Activated T-helper 17 cell treated with anti-CD3 and anti-CD28 coated beads, Interleukin-2, amount 50 U/mL, for 72 hours (primary cell): ENCODE results near the gene NUP214. TPM values are rescaled to one million over a fixed set of nuclear protein-coding genes. Genes with fewer than 3 reads are reported as not detected.
A peak's percentile ranks its signal among the peaks of the same experiment; 100 is the strongest.
"Not testable (repeated sequence)": the region's sequence is repeated elsewhere in the genome, so short reads cannot be mapped to it uniquely, and the experiment has no call there.

Experiments used
- ATAC-seq: fragments of 150-1000 bp; cut with Tn5 transposase; replicated peaks from 2 replicates; pipeline ENCODE4 v1.10.0; 2021; ENCODE audit warnings: mild to moderate bottlenecking, moderate library complexity
- H3K27ac Mint-ChIP-seq: one replicate; pipeline ENCODE4 v1.8.0; 2022; ENCODE audit warnings: mixed read lengths
- H3K27me3 Mint-ChIP-seq: one replicate; pipeline ENCODE4 v1.8.0; 2022; ENCODE audit warnings: mixed read lengths
- H3K36me3 Mint-ChIP-seq: one replicate; pipeline ENCODE4 v1.8.0; 2022; ENCODE audit warnings: low read depth, mild to moderate bottlenecking, mixed read lengths
- H3K4me1 Mint-ChIP-seq: one replicate; pipeline ENCODE4 v1.8.0; 2022; ENCODE audit warnings: mixed read lengths
- H3K4me3 Mint-ChIP-seq: one replicate; pipeline ENCODE4 v1.8.0; 2022; ENCODE audit warnings: mild to moderate bottlenecking, mixed read lengths
- H3K9me3 Mint-ChIP-seq: one replicate; pipeline ENCODE4 v1.8.0; 2022; ENCODE audit warnings: mixed read lengths
- total RNA-seq, 2 donors: library from RNA; stranded (reverse); gene quantifications; one replicate each; pipeline ENCODE4 v1.2.3, GENCODE V29; 2022

Gene NUP214
- total RNA-seq, 2 donors from 2014 or later, result 63.8 to 71.8 TPM

GRCh38 chr9:131240047-131240921 lies 114.9 kb downstream of the NUP214 start:
- H3K27me3 Mint-ChIP-seq, result no peaks in the 10 kb centered on the region
- no peaks in the 10 kb centered on the region for H3K9me3 Mint-ChIP-seq
- no peak overlapping the region for H3K4me3 Mint-ChIP-seq
- peak overlapping the region; percentile 54 for H3K27ac Mint-ChIP-seq
- peaks cover 11% of the 10 kb centered on the region for H3K4me1 Mint-ChIP-seq
- H3K36me3 Mint-ChIP-seq, result peaks cover 4% of the 10 kb centered on the region
- no peak for ATAC-seq

GRCh38 chr9:131244331-131244730 lies 118.9 kb downstream of the NUP214 start:
- H3K9me3 Mint-ChIP-seq, H3K4me1 Mint-ChIP-seq, H3K36me3 Mint-ChIP-seq, H3K4me3 Mint-ChIP-seq, ATAC-seq, H3K27ac Mint-ChIP-seq, H3K27me3 Mint-ChIP-seq: not testable (repeated sequence)

DNA sequence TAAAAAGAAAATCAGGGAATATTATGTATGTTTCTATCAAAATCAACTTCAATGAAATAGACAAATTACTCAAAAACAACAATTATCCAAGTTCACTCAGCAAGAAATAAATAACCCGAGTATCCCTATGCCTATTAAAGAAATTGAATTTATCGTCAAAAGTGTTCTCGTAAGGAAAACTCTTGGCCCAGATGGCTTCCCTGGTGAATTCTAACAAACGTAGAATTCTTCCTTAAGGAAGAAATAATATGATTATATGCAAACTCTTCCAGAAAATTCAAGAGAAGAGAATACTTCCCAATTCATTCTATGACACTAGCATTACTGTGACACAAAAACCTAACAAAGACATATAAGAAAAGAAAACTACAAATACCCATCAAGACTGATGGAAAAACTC lies 121.2 kb downstream of the NUP214 start:
- H3K9me3 Mint-ChIP-seq, result no peaks in the 10 kb centered on the region
- H3K27ac Mint-ChIP-seq, result no peak overlapping the region
- H3K36me3 Mint-ChIP-seq, result no peaks in the 10 kb centered on the region
- H3K4me1 Mint-ChIP-seq, result no peaks in the 10 kb centered on the region
- no peak for ATAC-seq
- no peak overlapping the region for H3K4me3 Mint-ChIP-seq
- H3K27me3 Mint-ChIP-seq, result no peaks in the 10 kb centered on the region

GRCh38 chr9:131252120-131252519 lies 126.7 kb downstream of the NUP214 start:
- Mint-ChIP-seq H3K36me3 (no peaks in the 10 kb centered on the region), H3K27ac (peak overlapping the region; percentile 92), H3K9me3 (no peaks in the 10 kb centered on the region), H3K4me3 (peak overlapping the region; percentile 85), H3K4me1 (peaks cover 7% of the 10 kb centered on the region), H3K27me3 (no peaks in the 10 kb centered on the region)
- no peak for ATAC-seq

GRCh38 chr9:131253891-131254491 lies 128.6 kb downstream of the NUP214 start:
- ATAC-seq, result no peak
- Mint-ChIP-seq H3K9me3 (no peaks in the 10 kb centered on the region), H3K4me3 (peak overlapping the region; percentile 85), H3K27ac (peak overlapping the region; percentile 92), H3K4me1 (peaks cover 7% of the 10 kb centered on the region), H3K27me3 (no peaks in the 10 kb centered on the region), H3K36me3 (peaks cover 10% of the 10 kb centered on the region)

GRCh38 chr9:131254626-131255025 lies 129.2 kb downstream of the NUP214 start:
- H3K4me1 Mint-ChIP-seq, result peaks cover 7% of the 10 kb centered on the region
- peak overlapping the region; percentile 27 for H3K4me3 Mint-ChIP-seq

GRCh38 chr9:131255676-131256197 lies 130.4 kb downstream of the NUP214 start:
- Mint-ChIP-seq H3K4me3 (peak overlapping the region; percentile 80), H3K27ac (peak overlapping the region; percentile 84), H3K27me3 (no peaks in the 10 kb centered on the region), H3K4me1 (peaks cover 7% of the 10 kb centered on the region), H3K9me3 (no peaks in the 10 kb centered on the region), H3K36me3 (peaks cover 25% of the 10 kb centered on the region)
- peak; percentile 8 for ATAC-seq

More at GRCh38 chr9:131254626-131255025, 129.2 kb downstream of the NUP214 start:
- H3K27me3 Mint-ChIP-seq, result no peaks in the 10 kb centered on the region
- ATAC-seq, result no peak
- H3K9me3 Mint-ChIP-seq, result no peaks in the 10 kb centered on the region
- H3K27ac Mint-ChIP-seq, result no peak overlapping the region
- H3K36me3 Mint-ChIP-seq, result peaks cover 14% of the 10 kb centered on the region

DNA sequence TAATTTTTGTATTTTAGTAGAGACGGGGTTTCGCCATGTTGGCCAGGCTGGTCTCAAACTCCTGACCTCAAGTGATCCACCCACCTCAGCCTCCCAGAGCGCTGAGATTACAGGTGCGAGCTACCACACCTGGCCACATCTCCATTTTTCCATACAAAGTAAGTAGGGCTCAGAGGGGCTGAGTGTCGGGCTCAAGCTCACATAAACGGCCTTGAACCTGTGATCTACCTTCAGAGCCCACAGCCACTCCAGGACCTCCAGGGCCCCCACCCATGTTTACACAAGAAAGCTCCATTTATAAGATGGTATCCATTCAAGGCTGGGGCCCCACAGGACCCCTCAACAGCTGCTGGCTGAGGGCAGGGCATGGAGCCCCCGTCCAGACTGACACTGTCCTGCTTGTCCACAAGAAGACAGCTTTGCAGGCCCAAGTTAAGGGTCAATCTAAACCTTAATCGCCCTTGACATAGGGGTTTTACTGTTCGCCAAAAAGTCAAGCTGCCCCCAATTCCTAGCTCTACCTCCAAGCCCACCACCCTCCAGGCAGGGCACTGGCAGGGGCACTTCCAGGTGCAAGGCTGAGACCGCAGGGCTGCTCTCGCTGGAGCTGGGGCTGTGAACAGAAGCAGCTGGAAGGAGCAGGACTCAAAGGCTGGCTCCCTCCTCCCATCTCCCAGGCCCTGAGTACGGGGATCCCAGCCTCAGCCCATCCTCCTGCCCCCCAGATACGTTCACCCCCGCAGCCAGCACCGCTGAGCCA lies 132.1 kb downstream of the NUP214 start:
- Mint-ChIP-seq H3K4me3 (peak overlapping the region; percentile 80), H3K4me1 (peaks cover 7% of the 10 kb centered on the region)
- no peak for ATAC-seq

DNA sequence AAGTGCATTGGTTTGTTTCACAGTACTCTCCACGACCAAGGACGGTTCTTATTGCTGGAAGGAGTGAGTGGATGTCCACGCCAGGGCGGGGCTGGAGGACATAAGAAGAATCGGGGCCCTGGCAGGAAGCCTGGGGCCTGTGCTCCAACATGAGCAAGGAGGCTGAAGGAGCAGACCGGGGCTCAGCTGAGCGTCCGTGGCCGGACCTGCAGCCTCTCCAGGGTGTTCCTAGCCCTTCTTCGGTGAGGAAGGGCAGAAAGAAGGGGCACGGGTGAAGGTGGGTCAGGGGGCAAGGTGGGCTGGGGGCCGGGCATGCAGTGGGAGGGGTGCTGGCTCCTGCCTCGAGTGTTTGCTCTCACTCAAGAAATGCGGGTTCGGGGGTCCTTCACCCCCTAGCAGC lies 132.8 kb downstream of the NUP214 start:
- no peaks in the 10 kb centered on the region for H3K27me3 Mint-ChIP-seq
- H3K9me3 Mint-ChIP-seq, result no peaks in the 10 kb centered on the region
- H3K36me3 Mint-ChIP-seq, result peaks cover 49% of the 10 kb centered on the region
- H3K4me1 Mint-ChIP-seq, result peaks cover 6% of the 10 kb centered on the region
- H3K27ac Mint-ChIP-seq, result peak overlapping the region; percentile 84
- H3K4me3 Mint-ChIP-seq, result no peak overlapping the region
- ATAC-seq, result no peak

More for the DNA sequence above, 132.1 kb downstream of the NUP214 start:
- Mint-ChIP-seq H3K36me3 (peaks cover 42% of the 10 kb centered on the region), H3K9me3 (no peaks in the 10 kb centered on the region), H3K27ac (peak overlapping the region; percentile 84), H3K27me3 (no peaks in the 10 kb centered on the region)

- ATAC-seq, result no peak
- no peaks in the 10 kb centered on the region for H3K9me3 Mint-ChIP-seq
- H3K4me1 Mint-ChIP-seq, result peaks cover 6% of the 10 kb centered on the region
- H3K4me3 Mint-ChIP-seq, result no peak overlapping the region
- H3K27me3 Mint-ChIP-seq, result no peaks in the 10 kb centered on the region
- H3K27ac Mint-ChIP-seq, result no peak overlapping the region
- peaks cover 56% of the 10 kb centered on the region for H3K36me3 Mint-ChIP-seq
Measured at GRCh38 chr9:131258698-131259431, 133.5 kb downstream of the NUP214 start.

DNA sequence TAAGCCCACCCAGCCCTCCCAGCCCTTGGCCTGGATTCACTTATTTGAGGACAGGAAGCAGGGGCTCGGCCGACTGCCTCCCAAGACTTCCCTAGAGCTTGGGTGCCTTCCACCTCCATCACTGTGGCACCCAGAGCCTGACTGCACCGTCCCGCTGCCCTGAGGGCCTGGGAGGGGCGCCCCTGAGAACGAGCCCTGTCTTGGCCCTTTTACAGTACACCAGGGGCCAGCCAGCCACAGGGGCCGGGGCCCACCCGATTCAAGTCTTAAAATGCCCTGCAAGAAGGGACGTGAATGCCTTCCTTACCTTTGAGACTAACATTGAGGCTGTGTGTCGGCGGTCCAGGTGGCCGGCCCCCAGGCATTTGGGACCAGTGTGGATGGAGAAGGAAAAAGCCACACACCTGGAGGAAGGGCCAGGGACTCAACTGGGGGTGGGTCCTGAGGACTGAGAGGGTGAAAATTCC lies 134.1 kb downstream of the NUP214 start:
- H3K27ac Mint-ChIP-seq, result peak overlapping the region; percentile 48
- no peak for ATAC-seq
- peaks cover 6% of the 10 kb centered on the region for H3K4me1 Mint-ChIP-seq
- no peaks in the 10 kb centered on the region for H3K9me3 Mint-ChIP-seq
- H3K4me3 Mint-ChIP-seq, result no peak overlapping the region
- H3K36me3 Mint-ChIP-seq, result peaks cover 62% of the 10 kb centered on the region
- H3K27me3 Mint-ChIP-seq, result no peaks in the 10 kb centered on the region

GRCh38 chr9:131259916-131260597 lies 134.7 kb downstream of the NUP214 start:
- ATAC-seq, result no peak
- Mint-ChIP-seq H3K27me3 (no peaks in the 10 kb centered on the region), H3K4me1 (peaks cover 6% of the 10 kb centered on the region), H3K36me3 (peaks cover 67% of the 10 kb centered on the region), H3K27ac (peak overlapping the region; percentile 48), H3K9me3 (no peaks in the 10 kb centered on the region), H3K4me3 (no peak overlapping the region)

- Mint-ChIP-seq H3K27me3 (no peaks in the 10 kb centered on the region), H3K27ac (peak overlapping the region; percentile 48), H3K36me3 (peaks cover 71% of the 10 kb centered on the region), H3K4me1 (peaks cover 7% of the 10 kb centered on the region), H3K4me3 (no peak overlapping the region), H3K9me3 (no peaks in the 10 kb centered on the region)
- no peak for ATAC-seq
Measured at GRCh38 chr9:131260751-131261452, 135.5 kb downstream of the NUP214 start.
